Mucosa of rectum (tissue), 2 donors: ENCODE data around the gene PCYT1A.
"Not testable (repeated sequence)": the region's sequence is repeated elsewhere in the genome, so short reads cannot be mapped to it uniquely, and the experiment has no call there.

Experiments
- H3K27ac ChIP-seq, 2 donors: one replicate each; pipeline ENCODE4 v1.7.0; 2013; ENCODE audit warnings: inconsistent platforms in 2 of 2, low read depth in 2 of 2, low read length in 2 of 2
- H3K27me3 ChIP-seq, 2 donors: one replicate each; pipeline ENCODE4 v1.7.0; 2013; ENCODE audit warnings: low read length in 2 of 2; ENCODE audit not compliant: control insufficient read depth in 2 of 2, insufficient read depth in 2 of 2
- H3K36me3 ChIP-seq, 2 donors: one replicate each; pipeline ENCODE4 v1.7.0; 2013; ENCODE audit warnings: low read length in 2 of 2; ENCODE audit not compliant: control insufficient read depth in 2 of 2, insufficient read depth in 2 of 2
- H3K4me1 ChIP-seq, 2 donors: one replicate each; pipeline ENCODE4 v1.7.0; 2013; ENCODE audit warnings: low read length in 2 of 2, mild to moderate bottlenecking in 1 of 2; ENCODE audit not compliant: control insufficient read depth in 2 of 2, insufficient read depth in 2 of 2
- H3K4me3 ChIP-seq, 2 donors: one replicate each; pipeline ENCODE4 v1.7.0; 2013; ENCODE audit warnings: low read length in 2 of 2
- H3K9ac ChIP-seq, 2 donors: one replicate each; pipeline ENCODE4 v1.7.0; 2013; ENCODE audit warnings: low read length in 2 of 2, low read depth in 1 of 2, mild to moderate bottlenecking in 1 of 2
- H3K9me3 ChIP-seq, 2 donors: one replicate each; pipeline ENCODE4 v1.7.0; 2013; ENCODE audit warnings: low read length in 2 of 2; ENCODE audit not compliant: control insufficient read depth in 2 of 2
- donor health status: healthy.
- donor health status: Normal muscosa, but diverticular disease.

The PCYT1A gene

DNA sequence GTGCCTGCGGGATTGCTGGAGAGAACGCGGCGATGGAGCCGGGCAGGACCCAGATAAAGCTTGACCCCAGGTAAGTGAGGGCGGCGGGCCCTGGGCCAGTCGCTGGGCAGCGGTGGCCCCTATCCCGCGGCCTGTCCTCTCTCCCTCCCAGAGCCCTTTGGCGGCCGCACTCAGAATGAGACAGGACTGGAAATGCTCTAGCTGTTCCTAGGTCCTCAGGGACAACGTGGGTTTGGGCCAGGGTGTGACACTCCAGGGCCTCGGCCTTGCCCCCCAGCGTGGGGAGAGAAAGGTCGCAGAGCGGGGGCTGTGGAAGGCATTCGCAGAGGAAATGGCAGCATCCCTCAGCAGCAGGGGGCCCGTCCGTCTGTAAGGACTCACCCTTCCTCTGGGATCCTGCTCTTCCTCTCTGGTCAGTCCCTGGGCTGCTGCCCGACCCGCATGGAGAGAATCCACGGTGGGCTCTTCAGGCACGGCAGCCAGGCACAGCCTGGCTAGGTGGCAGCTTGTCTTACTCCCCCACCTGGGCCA, 70.8 kb downstream of the PCYT1A start:
- peaks cover 16 to 22% of the 10 kb centered on the region in 2 donors for H3K4me1 ChIP-seq
- peak overlapping the region in 1 of 2 donors; percentile 59 for H3K4me3 ChIP-seq
- no peaks in the 10 kb centered on the region for H3K36me3 ChIP-seq
- no peak overlapping the region for H3K9ac ChIP-seq
- no peaks in the 10 kb centered on the region for H3K27me3 ChIP-seq
- H3K9me3 ChIP-seq, result no peaks in the 10 kb centered on the region
- peak overlapping the region in 1 of 2 donors; percentile 70 for H3K27ac ChIP-seq

GRCh38 chr3:196216089-196216564, 71.4 kb downstream of the PCYT1A start, which contains the start of gene SLC51A:
Gene SLC51A, plus strand, starts transcription at chr3:196216534. Its CDS starts 179 bp downstream, at chr3:196216713.
- peaks cover 16 to 22% of the 10 kb centered on the region in 2 donors for H3K4me1 ChIP-seq
- H3K4me3 ChIP-seq, result peak within 1 kb of the TSS in 1 of 2 donors; percentile 59
- no peaks in the 10 kb centered on the region for H3K27me3 ChIP-seq
- no peaks in the 10 kb centered on the region for H3K36me3 ChIP-seq
- no peaks in the 10 kb centered on the region for H3K9me3 ChIP-seq
- H3K9ac ChIP-seq, result no peak within 1 kb of the TSS
- peak within 1 kb of the TSS in 1 of 2 donors; percentile 70 for H3K27ac ChIP-seq

- Histone ChIP-seq H3K4me3 (no peak overlapping the region), H3K27ac (peak overlapping the region in 1 of 2 donors; percentile 70), H3K27me3 (no peaks in the 10 kb centered on the region), H3K36me3 (no peaks in the 10 kb centered on the region), H3K4me1 (peaks cover 16 to 22% of the 10 kb centered on the region in 2 donors), H3K9ac (no peak overlapping the region), H3K9me3 (no peaks in the 10 kb centered on the region)
Measured at GRCh38 chr3:196215493-196216020, 72.0 kb downstream of the PCYT1A start.

DNA sequence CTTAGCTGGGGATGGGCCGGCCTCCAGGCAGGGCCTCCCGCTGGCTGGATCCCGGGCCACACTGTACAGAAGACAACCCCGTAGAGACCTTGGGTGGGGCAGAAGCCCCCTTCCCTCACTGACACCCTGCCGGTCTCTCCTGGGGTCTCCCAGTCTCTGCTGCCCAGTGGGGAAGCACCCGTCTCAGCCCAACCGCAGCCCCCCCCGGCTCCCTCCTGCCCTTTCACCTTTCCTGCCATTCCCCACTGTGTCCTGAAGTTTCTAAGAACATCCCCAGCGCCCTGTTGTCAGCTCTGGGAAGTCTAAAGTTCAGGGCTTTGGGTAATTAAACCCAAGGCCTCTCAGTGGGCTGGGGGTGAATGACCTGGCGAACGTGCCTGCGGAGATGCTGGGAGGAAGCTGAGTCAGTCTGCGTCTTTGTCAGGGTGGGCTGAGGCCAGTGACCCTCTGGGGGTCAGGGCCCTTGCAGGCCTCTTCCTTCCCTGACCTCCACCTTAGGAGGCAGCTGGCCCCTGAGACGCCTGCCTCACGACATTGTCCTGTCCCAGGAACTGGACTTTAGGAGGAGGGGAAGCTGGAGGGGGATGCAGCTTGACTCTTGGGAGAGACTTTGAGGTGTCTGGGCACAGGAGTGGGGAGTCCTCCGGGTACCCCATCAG, 72.6 kb downstream of the PCYT1A start:
- no peaks in the 10 kb centered on the region for H3K36me3 ChIP-seq

GRCh38 chr3:196210673-196211556, 76.6 kb downstream of the PCYT1A start, which contains the start of gene ZDHHC19:
Gene ZDHHC19, minus strand, starts transcription at chr3:196211400. Its CDS starts 85 bp downstream, at chr3:196211315.
- H3K27me3 ChIP-seq, result no peaks in the 10 kb centered on the region
- H3K4me1 ChIP-seq, result peaks cover 0 to 2% of the 10 kb centered on the region in 2 donors
- H3K9me3 ChIP-seq, result no peaks in the 10 kb centered on the region

More for the DNA sequence above, 72.6 kb downstream of the PCYT1A start:
- Histone ChIP-seq H3K9me3 (no peaks in the 10 kb centered on the region), H3K27me3 (no peaks in the 10 kb centered on the region), H3K27ac (peak overlapping the region in 1 of 2 donors; percentile 70), H3K4me3 (no peak overlapping the region), H3K4me1 (peaks cover 16 to 22% of the 10 kb centered on the region in 2 donors), H3K9ac (no peak overlapping the region)

DNA sequence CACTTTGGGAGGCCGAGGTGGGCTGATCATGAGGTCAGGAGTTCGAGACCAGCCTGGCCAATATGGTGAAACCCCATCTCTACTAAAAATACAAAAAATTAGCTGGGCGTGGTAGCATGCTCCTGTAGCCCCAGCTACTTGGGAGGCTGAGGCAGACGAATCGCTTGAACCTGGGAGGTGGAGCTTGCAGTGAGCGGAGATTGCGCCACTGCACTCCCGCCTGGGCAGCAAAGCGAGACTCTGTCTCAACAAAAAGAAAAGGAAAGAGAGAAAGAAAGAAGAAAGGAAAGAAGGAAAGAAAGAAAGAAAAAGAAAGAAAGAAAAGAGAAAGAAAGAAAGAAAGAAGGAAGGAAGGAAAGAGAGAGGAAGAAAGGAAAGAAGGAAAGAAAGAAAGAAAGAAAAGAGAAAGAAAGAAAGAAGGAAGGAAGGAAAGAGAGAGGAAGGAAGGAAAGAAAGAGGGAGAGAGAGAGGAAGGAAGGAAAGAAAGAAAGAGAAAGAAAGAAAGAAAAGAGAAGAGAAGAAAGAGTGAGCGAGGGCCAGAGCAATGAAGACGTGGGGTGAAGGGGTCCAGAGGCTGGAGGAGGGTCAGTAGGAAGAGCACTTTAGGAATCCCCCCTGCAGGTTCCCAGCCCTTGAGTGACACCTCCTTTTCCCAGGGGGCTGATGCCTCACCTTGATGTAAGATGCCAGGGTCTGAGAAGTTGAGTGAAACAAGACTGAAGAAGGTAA, 77.4 kb downstream of the PCYT1A start:
- not testable (repeated sequence) for H3K27me3 ChIP-seq, H3K4me1 ChIP-seq, H3K9ac ChIP-seq, H3K36me3 ChIP-seq, H3K9me3 ChIP-seq, H3K27ac ChIP-seq, H3K4me3 ChIP-seq

More at GRCh38 chr3:196210673-196211556, 76.6 kb downstream of the PCYT1A start, which contains the start of gene ZDHHC19:
- Histone ChIP-seq H3K9ac (no peak within 1 kb of the TSS), H3K4me3 (no peak within 1 kb of the TSS), H3K27ac (no peak within 1 kb of the TSS), H3K36me3 (no peaks in the 10 kb centered on the region)

GRCh38 chr3:196208942-196209695, 78.4 kb downstream of the PCYT1A start:
- no peak overlapping the region for H3K4me3 ChIP-seq
- no peaks in the 10 kb centered on the region for H3K27me3 ChIP-seq
- no peaks in the 10 kb centered on the region for H3K9me3 ChIP-seq
- peaks cover 0 to 2% of the 10 kb centered on the region in 2 donors for H3K4me1 ChIP-seq
- H3K27ac ChIP-seq, result no peak overlapping the region
- H3K9ac ChIP-seq, result no peak overlapping the region
- H3K36me3 ChIP-seq, result no peaks in the 10 kb centered on the region

- Histone ChIP-seq H3K36me3 (no peaks in the 10 kb centered on the region), H3K4me1 (peaks cover 0 to 2% of the 10 kb centered on the region in 2 donors), H3K27ac (no peak overlapping the region), H3K27me3 (peaks cover 0 to 3% of the 10 kb centered on the region in 2 donors), H3K9me3 (no peaks in the 10 kb centered on the region), H3K9ac (no peak overlapping the region), H3K4me3 (peak overlapping the region; percentile 44 to 62)
Measured at GRCh38 chr3:196207833-196208607, 79.5 kb downstream of the PCYT1A start.
